MM.1S (cell line): ENCODE data around the gene ZNF444.
"Not testable (repeated sequence)": the region's sequence is repeated elsewhere in the genome, so short reads cannot be mapped to it uniquely, and the experiment has no call there.

Source experiments
- DNase-seq: peaks from one replicate; pipeline ENCODE4 v3.0.0-alpha.2; 2015
- H2AFZ ChIP-seq: fragments of 300-600 bp; sonication (generic); 2 replicates; pipeline ENCODE4 v1.6.0; 2016; ENCODE audit warnings: antibody characterized with exemption, low read length
- H3F3A ChIP-seq: fragments of 300-600 bp; sonication (generic); 2 replicates; pipeline ENCODE4 v1.6.1; 2016; ENCODE audit warnings: mild to moderate bottlenecking, antibody characterized with exemption, low read length, moderate library complexity, mixed read lengths; ENCODE audit not compliant: insufficient read depth
- H3K27ac ChIP-seq: fragments of 300-600 bp; sonication (generic); 2 replicates; pipeline ENCODE4 v1.5.1; 2016; ENCODE audit warnings: mild to moderate bottlenecking, low read length
- H3K27me3 ChIP-seq: fragments of 300-600 bp; sonication (generic); replicated peaks from 2 replicates; pipeline ENCODE4 v1.6.0; 2016; ENCODE audit warnings: low read length; ENCODE audit not compliant: insufficient read depth
- H3K36me3 ChIP-seq: fragments of 300-600 bp; sonication (generic); replicated peaks from 2 replicates; pipeline ENCODE4 v1.6.1; 2016; ENCODE audit warnings: mild to moderate bottlenecking, low read length, mixed read lengths; ENCODE audit not compliant: insufficient read depth
- H3K4me1 ChIP-seq: fragments of 300-600 bp; sonication (generic); 2 replicates; pipeline ENCODE4 v1.6.1; 2016; ENCODE audit warnings: low read length, mixed read lengths
- H3K4me2 ChIP-seq: fragments of 300-600 bp; sonication (generic); 2 replicates; pipeline ENCODE4 v1.6.0; 2016; ENCODE audit warnings: low read depth, low read length
- H3K4me3 ChIP-seq: fragments of 300-600 bp; sonication (generic); 2 replicates; pipeline ENCODE4 v1.5.1; 2016; ENCODE audit warnings: low read length, mixed read lengths
- H3K79me2 ChIP-seq: fragments of 300-600 bp; sonication (generic); 2 replicates; pipeline ENCODE4 v1.6.1; 2016; ENCODE audit warnings: mixed run types, low read length, mixed read lengths
- H3K9ac ChIP-seq: fragments of 300-600 bp; sonication (generic); 2 replicates; pipeline ENCODE4 v1.6.1; 2016; ENCODE audit warnings: low read length, mixed read lengths
- H3K9me2 ChIP-seq: fragments of 300-600 bp; sonication (generic); replicated peaks from 2 replicates; pipeline ENCODE4 v1.6.1; 2016; ENCODE audit warnings: mild to moderate bottlenecking, low read length, mixed read lengths; ENCODE audit not compliant: insufficient read depth
- H3K9me3 ChIP-seq: fragments of 300-600 bp; sonication (generic); replicated peaks from 2 replicates; pipeline ENCODE4 v1.6.1; 2016; ENCODE audit warnings: mild to moderate bottlenecking, low read length, mixed read lengths; ENCODE audit not compliant: insufficient read depth
- H4K20me1 ChIP-seq: fragments of 300-600 bp; sonication (generic); 2 replicates; pipeline ENCODE4 v1.6.1; 2016; ENCODE audit warnings: mild to moderate bottlenecking, low read length, moderate library complexity, mixed read lengths; ENCODE audit not compliant: insufficient read depth
- CTCF ChIP-seq: fragments of 300-600 bp; sonication (generic); IDR thresholded peaks from 2 replicates; pipeline ENCODE4 v1.5.1; 2016; ENCODE audit warnings: antibody characterized with exemption, low read length, mixed read lengths
- EZH2 ChIP-seq: fragments of 300-600 bp; sonication (generic); optimal IDR thresholded peaks from 2 replicates; pipeline ENCODE3; 2017; ENCODE audit warnings: low read depth, mild to moderate bottlenecking, antibody characterized with exemption, low read length, mixed read lengths
- EZH2phosphoT487 ChIP-seq: fragments of 300-600 bp; sonication (generic); IDR thresholded peaks from 2 replicates; pipeline ENCODE4 v1.6.1; 2018; ENCODE audit warnings: antibody characterized with exemption, low read length

The ZNF444 gene

GRCh38 chr19:56191115-56191514 is 50.0 kb downstream of the ZNF444 start:
- TF ChIP-seq EZH2 (no peak), CTCF (no peak), EZH2phosphoT487 (no peak)
- Histone ChIP-seq H3K27ac (no peak overlapping the region), H2AFZ (no peak overlapping the region), H3F3A (no peaks in the 10 kb centered on the region), H3K36me3 (no peaks in the 10 kb centered on the region), H3K9me2 (no peaks in the 10 kb centered on the region), H3K9ac (no peak overlapping the region), H3K4me2 (no peak overlapping the region), H3K9me3 (no peaks in the 10 kb centered on the region), H3K4me3 (no peak overlapping the region), H3K27me3 (peaks cover 40% of the 10 kb centered on the region), H3K4me1 (no peaks in the 10 kb centered on the region), H3K79me2 (no peaks in the 10 kb centered on the region), H4K20me1 (no peaks in the 10 kb centered on the region)
- DNase-seq = no peak

DNA sequence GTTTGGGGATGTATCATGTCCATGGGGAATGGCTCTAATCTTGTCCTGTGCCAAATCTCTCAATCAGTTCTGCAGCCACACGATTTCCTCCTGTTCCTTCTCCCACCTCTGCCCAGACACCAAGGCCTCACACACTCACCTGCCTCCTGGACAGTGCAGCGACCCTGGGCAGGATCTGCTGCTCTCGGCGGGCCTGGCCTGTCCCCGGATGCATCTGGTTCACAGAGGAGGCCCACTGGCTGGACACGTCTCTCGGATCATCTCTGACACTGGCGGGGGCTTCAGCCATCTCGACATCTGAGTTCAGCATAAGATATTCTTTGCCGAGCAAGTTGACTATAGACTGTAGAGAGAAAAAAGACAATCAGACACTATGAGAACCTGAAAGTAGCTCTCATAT is 50.6 kb downstream of the ZNF444 start:
- no peaks in the 10 kb centered on the region for H3F3A ChIP-seq
- H3K27ac ChIP-seq = no peak overlapping the region
- H4K20me1 ChIP-seq = no peaks in the 10 kb centered on the region
- no peak for TF ChIP-seq EZH2
- no peak for TF ChIP-seq CTCF
- TF ChIP-seq EZH2phosphoT487 = no peak
- no peak overlapping the region for H3K4me2 ChIP-seq
- H3K79me2 ChIP-seq = no peaks in the 10 kb centered on the region
- H3K4me1 ChIP-seq = no peaks in the 10 kb centered on the region
- no peak for DNase-seq
- H3K9me3 ChIP-seq = no peaks in the 10 kb centered on the region
- no peaks in the 10 kb centered on the region for H3K9me2 ChIP-seq
- peaks cover 45% of the 10 kb centered on the region for H3K27me3 ChIP-seq
- H3K36me3 ChIP-seq = no peaks in the 10 kb centered on the region
- no peak overlapping the region for H3K9ac ChIP-seq
- no peak overlapping the region for H3K4me3 ChIP-seq
- no peak overlapping the region for H2AFZ ChIP-seq

- no peak for DNase-seq
- no peak for TF ChIP-seq EZH2
- no peak for TF ChIP-seq EZH2phosphoT487
- no peak for TF ChIP-seq CTCF
- H3K79me2 ChIP-seq = no peaks in the 10 kb centered on the region
- H3K27ac ChIP-seq = no peak overlapping the region
- no peaks in the 10 kb centered on the region for H3K9me3 ChIP-seq
- H3K27me3 ChIP-seq = peaks cover 61% of the 10 kb centered on the region
- H2AFZ ChIP-seq = no peak overlapping the region
- H3K36me3 ChIP-seq = no peaks in the 10 kb centered on the region
- H4K20me1 ChIP-seq = no peaks in the 10 kb centered on the region
- no peaks in the 10 kb centered on the region for H3K9me2 ChIP-seq
- H3K4me2 ChIP-seq = no peak overlapping the region
- no peak overlapping the region for H3K4me3 ChIP-seq
- H3K9ac ChIP-seq = no peak overlapping the region
- no peaks in the 10 kb centered on the region for H3F3A ChIP-seq
- no peaks in the 10 kb centered on the region for H3K4me1 ChIP-seq
These were observed 53.0 kb downstream of the ZNF444 start for GRCh38 chr19:56193981-56194640.

- not testable (repeated sequence) for DNase-seq, H3K4me3 ChIP-seq, H4K20me1 ChIP-seq, H3K36me3 ChIP-seq, H2AFZ ChIP-seq, H3K79me2 ChIP-seq, H3F3A ChIP-seq, H3K4me2 ChIP-seq, H3K27ac ChIP-seq, H3K9me3 ChIP-seq, H3K9ac ChIP-seq, H3K4me1 ChIP-seq, H3K9me2 ChIP-seq
- H3K27me3 ChIP-seq = peaks cover 66% of the 10 kb centered on the region
These were observed 56.6 kb downstream of the ZNF444 start, which contains the start of gene ZSCAN5B for GRCh38 chr19:56197646-56198045. Gene ZSCAN5B (minus strand): TSS chr19:56197783. CDS start chr19:56193052, 4,731 bp downstream.
